K562 (cell line): ENCODE results near the gene ZDHHC1. TPM values are rescaled to one million over a fixed set of nuclear protein-coding genes. Genes with fewer than 3 reads are reported as not detected.
A peak's percentile ranks its signal among the peaks of the same experiment; 100 is the strongest.

ENCODE experiments used
- CBX2 ChIP-seq: fragments of 200-600 bp; sonication (generic); IDR thresholded peaks from one replicate; pipeline ENCODE4 v1.6.1; 2012; ENCODE audit warnings: mild to moderate bottlenecking, low read length, inconsistent platforms; ENCODE audit not compliant: insufficient read depth, poor library complexity, severe bottlenecking
- CHD1 ChIP-seq: fragments of 200-600 bp; sonication (generic); IDR thresholded peaks from one replicate; pipeline ENCODE4 v1.6.1; 2012; ENCODE audit warnings: mild to moderate bottlenecking, moderate library complexity, low read length, inconsistent platforms
- E2F4 ChIP-seq: sonication (generic); formaldehyde crosslinking; IDR thresholded peaks from 2 replicates; pipeline ENCODE4 v1.8.0; 2022; ENCODE audit warnings: mild to moderate bottlenecking, low read depth, missing genetic modification reagents
- ELF1 ChIP-seq: fragments of 200-800 bp; sonication (Bioruptor generic); IDR thresholded peaks from 2 replicates; pipeline ENCODE4 v1.6.1; 2016; ENCODE audit warnings: missing genetic modification characterization, missing compliant biosample characterization
- ELK3 ChIP-seq: fragments of 450-650 bp; formaldehyde crosslinking; IDR thresholded peaks from 2 replicates; pipeline ENCODE4 v1.4.0; 2020; ENCODE audit warnings: mild to moderate bottlenecking
- FOSL1 ChIP-seq: fragments of 200-800 bp; sonication (Bioruptor generic); conservative IDR thresholded peaks from 2 replicates; pipeline ENCODE4 v1.6.1; 2016; ENCODE audit warnings: missing genetic modification characterization, missing compliant biosample characterization
- FOXJ2 ChIP-seq: fragments of 200-800 bp; sonication (Bioruptor generic); IDR thresholded peaks from 2 replicates; pipeline ENCODE4 v1.6.1; 2016; ENCODE audit warnings: missing genetic modification characterization, missing compliant biosample characterization
- MYNN ChIP-seq, 2 experiments: sonication (generic); formaldehyde crosslinking in 1 of 2; IDR thresholded peaks; 2 replicates each; pipeline versions ENCODE4 v1.5.0 to v1.6.1; 2016 to 2020; ENCODE audit warnings: antibody characterized with exemption in 1 of 2, missing genetic modification reagents in 1 of 2
- NCOA6 ChIP-seq: fragments of 450-650 bp; IDR thresholded peaks from 2 replicates; pipeline ENCODE4 v1.6.1; 2017; ENCODE audit warnings: mild to moderate bottlenecking
- PHB2 ChIP-seq: fragments of 450-650 bp; IDR thresholded peaks from 2 replicates; pipeline ENCODE4 v1.6.1; 2017; ENCODE audit warnings: low read depth
- RBM34 ChIP-seq: fragments of 200-400 bp; formaldehyde crosslinking; IDR thresholded peaks from 2 replicates; pipeline ENCODE4 v1.6.1; 2018; ENCODE audit warnings: low read length, borderline replicate concordance; ENCODE audit not compliant: insufficient read depth
- SLC30A9 ChIP-seq: fragments of 250-450 bp; sonication (Bioruptor Pico); IDR thresholded peaks from 2 replicates; pipeline ENCODE4 v1.8.0; 2022; ENCODE audit warnings: mild to moderate bottlenecking, moderate library complexity
- SP1 ChIP-seq: sonication (generic); formaldehyde crosslinking; IDR thresholded peaks from 2 replicates; pipeline ENCODE4 v1.8.1; 2022; ENCODE audit warnings: mild to moderate bottlenecking, missing genetic modification reagents
- ZC3H8 ChIP-seq: fragments of 450-650 bp; IDR thresholded peaks from 2 replicates; pipeline ENCODE4 v1.6.1; 2017
- ZKSCAN8 ChIP-seq: fragments of 200-800 bp; sonication (Bioruptor generic); IDR thresholded peaks from 2 replicates; pipeline ENCODE4 v1.6.1; 2016; ENCODE audit warnings: missing genetic modification characterization, missing compliant biosample characterization
- polyA plus RNA-seq, 8 experiments: library from polyadenylated mRNA; depleted of rRNA in 4 of 8; stranded (reverse) in 5 of 8; unstranded in 3 of 8; fragments of >200 nt; fragmentation: Nextera tagmentation in 2 of 8; fragmentation: Illumina TruSeq in 1 of 8; extraction: Ambion mirVana in 2 of 8; extraction: Trizol in 1 of 8; gene quantifications; 2 replicates each; pipeline versions ENCODE4 v1.2.1 to v1.2.3, GENCODE V29; 2011 to 2014; ENCODE audit warnings: inconsistent platforms in 1 of 8, missing spikeins in 1 of 8
- total RNA-seq, 7 experiments: library from RNA; depleted of rRNA in 6 of 7; stranded (reverse); fragments of >200 nt in 6 of 7; fragmentation: Illumina TruSeq in 2 of 7; extraction: Trizol in 2 of 7; gene quantifications; 2 replicates each; pipeline versions ENCODE4 v1.2.1 to v1.2.3, GENCODE V29; 2011 to 2021; ENCODE audit warnings: low replicate concordance in 1 of 7
- TF ChIP-seq, protein P1 (sequence below), 2 experiments: fragments of 450-650 bp; conservative IDR thresholded peaks; 2 replicates each; pipeline ENCODE4 v1.6.1; 2017; ENCODE audit warnings: mild to moderate bottlenecking in 2 of 2, moderate library complexity in 2 of 2

ZDHHC1 gene
- total and polyA plus RNA-seq, 9 of the 15 experiments (the other 6 are each of a cell fraction or from before 2014, with no cell fraction given): 0.06 to 0.77 (median 0.25) TPM; not detected in 4

- TF ChIP-seq RBM34: no peak
- no peak for TF ChIP-seq CBX2
- TF ChIP-seq NCOA6: no peak
- TF ChIP-seq, protein P1, sequence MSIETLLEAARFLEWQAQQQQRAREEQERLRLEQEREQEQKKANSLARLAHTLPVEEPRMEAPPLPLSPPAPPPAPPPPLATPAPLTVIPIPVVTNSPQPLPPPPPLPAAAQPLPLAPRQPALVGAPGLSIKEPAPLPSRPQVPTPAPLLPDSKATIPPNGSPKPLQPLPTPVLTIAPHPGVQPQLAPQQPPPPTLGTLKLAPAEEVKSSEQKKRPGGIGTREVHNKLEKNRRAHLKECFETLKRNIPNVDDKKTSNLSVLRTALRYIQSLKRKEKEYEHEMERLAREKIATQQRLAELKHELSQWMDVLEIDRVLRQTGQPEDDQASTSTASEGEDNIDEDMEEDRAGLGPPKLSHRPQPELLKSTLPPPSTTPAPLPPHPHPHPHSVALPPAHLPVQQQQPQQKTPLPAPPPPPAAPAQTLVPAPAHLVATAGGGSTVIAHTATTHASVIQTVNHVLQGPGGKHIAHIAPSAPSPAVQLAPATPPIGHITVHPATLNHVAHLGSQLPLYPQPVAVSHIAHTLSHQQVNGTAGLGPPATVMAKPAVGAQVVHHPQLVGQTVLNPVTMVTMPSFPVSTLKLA (conservative IDR thresholded peaks at IDR 0.05): no peak
- TF ChIP-seq CHD1: no peak
- no peak for TF ChIP-seq ELF1
- TF ChIP-seq FOXJ2 (tag): no peak
- 0 out of 2 replicates have a peak, but pooled peaks have one; percentile 24 for TF ChIP-seq MYNN (IDR thresholded peaks at IDR 0.05)
- no peak for TF ChIP-seq MYNN (CRISPR knock-in tag; IDR thresholded peaks at IDR 0.05)
- TF ChIP-seq E2F4 (CRISPR knock-in tag): no peak
- TF ChIP-seq ZKSCAN8 (CRISPR knock-in tag): no peak
- TF ChIP-seq SLC30A9 (CRISPR knock-in tag): no peak
- no peak for TF ChIP-seq ZC3H8
- no peak for TF ChIP-seq FOSL1 (tag)
- TF ChIP-seq SP1 (CRISPR knock-in tag): no peak
- no peak for TF ChIP-seq ELK3 (CRISPR knock-in tag)
- TF ChIP-seq PHB2: 0 out of 2 replicates have a peak, but pooled peaks have one; percentile 16
These were observed 43.9 kb upstream of the ZDHHC1 start (continued) for GRCh38 chr16:67460168-67460567.
